ENCODE measurements around the gene C17orf107.
"Not testable (repeated sequence)": the region's sequence is repeated elsewhere in the genome, so short reads cannot be mapped to it uniquely, and the experiment has no call there.

The C17orf107 gene

GRCh38 chr17:4899341-4900230, at the start of gene C17orf107:
C17orf107 (plus strand) TSS chr17:4899536; CDS start chr17:4899763, 227 bp downstream.
- DNase-seq (ENCODE audit: extremely low read depth in 1 of 2, low read depth in 1 of 2) = peak; percentile 88 to 93

- DNase-seq (ENCODE audit: extremely low read depth in 1 of 2, low read depth in 1 of 2) = no peak
These were observed 49.1 kb upstream of the C17orf107 start for GRCh38 chr17:4850246-4850645.

GRCh38 chr17:4851084-4851483, 48.3 kb upstream of the C17orf107 start:
- DNase-seq (ENCODE audit: extremely low read depth in 1 of 2, low read depth in 1 of 2) = no peak

GRCh38 chr17:4852567-4853207, 46.6 kb upstream of the C17orf107 start:
- DNase-seq (ENCODE audit: extremely low read depth in 1 of 2, low read depth in 1 of 2) = no peak

GRCh38 chr17:4853208-4853671, 46.1 kb upstream of the C17orf107 start:
- DNase-seq (ENCODE audit: extremely low read depth in 1 of 2, low read depth in 1 of 2) = no peak

- DNase-seq (ENCODE audit: extremely low read depth in 1 of 2, low read depth in 1 of 2) = no peak
These were observed 45.1 kb upstream of the C17orf107 start for GRCh38 chr17:4854111-4854681.

- DNase-seq (ENCODE audit: extremely low read depth in 1 of 2, low read depth in 1 of 2) = no peak
These were observed 42.9 kb upstream of the C17orf107 start for GRCh38 chr17:4856271-4856936.

GRCh38 chr17:4856937-4857314, 42.4 kb upstream of the C17orf107 start:
- no peak for DNase-seq (ENCODE audit: extremely low read depth in 1 of 2, low read depth in 1 of 2)

GRCh38 chr17:4857347-4857746, 42.0 kb upstream of the C17orf107 start:
- DNase-seq (ENCODE audit: extremely low read depth in 1 of 2, low read depth in 1 of 2) = not testable (repeated sequence)

GRCh38 chr17:4858068-4858881, 41.1 kb upstream of the C17orf107 start:
- no peak for DNase-seq (ENCODE audit: extremely low read depth in 1 of 2, low read depth in 1 of 2)

- no peak for DNase-seq (ENCODE audit: extremely low read depth in 1 of 2, low read depth in 1 of 2)
These were observed 40.5 kb upstream of the C17orf107 start for GRCh38 chr17:4858882-4859260.

GRCh38 chr17:4859816-4860625, 39.3 kb upstream of the C17orf107 start:
- DNase-seq (ENCODE audit: extremely low read depth in 1 of 2, low read depth in 1 of 2) = no peak

GRCh38 chr17:4860651-4861050, 38.7 kb upstream of the C17orf107 start:
- no peak for DNase-seq (ENCODE audit: extremely low read depth in 1 of 2, low read depth in 1 of 2)

- no peak for DNase-seq (ENCODE audit: extremely low read depth in 1 of 2, low read depth in 1 of 2)
These were observed 38.3 kb upstream of the C17orf107 start for GRCh38 chr17:4861052-4861451.

- no peak for DNase-seq (ENCODE audit: extremely low read depth in 1 of 2, low read depth in 1 of 2)
These were observed 36.6 kb upstream of the C17orf107 start for GRCh38 chr17:4862720-4863119.

GRCh38 chr17:4863321-4863720, 36.0 kb upstream of the C17orf107 start:
- DNase-seq (ENCODE audit: extremely low read depth in 1 of 2, low read depth in 1 of 2) = no peak

GRCh38 chr17:4867535-4867934, 31.8 kb upstream of the C17orf107 start:
- DNase-seq (ENCODE audit: extremely low read depth in 1 of 2, low read depth in 1 of 2) = not testable (repeated sequence)

- not testable (repeated sequence) for DNase-seq (ENCODE audit: extremely low read depth in 1 of 2, low read depth in 1 of 2)
These were observed 30.0 kb upstream of the C17orf107 start for GRCh38 chr17:4869058-4869998.
